HCT116 (cell line): ENCODE data around the gene MORF4L1.

Experiments
- CEBPB ChIP-seq: IDR thresholded peaks from 2 replicates; pipeline ENCODE4 v1.6.1; 2012; ENCODE audit warnings: low read depth
- EZH2 ChIP-seq: fragments of 200-600 bp; sonication (generic); IDR thresholded peaks from 2 replicates; pipeline ENCODE4 v1.6.1; 2017; ENCODE audit warnings: antibody characterized with exemption, mixed run types
- EZH2phosphoT487 ChIP-seq: fragments of 200-600 bp; IDR thresholded peaks from 2 replicates; pipeline ENCODE4 v1.6.1; 2018; ENCODE audit warnings: antibody characterized with exemption, borderline replicate concordance
- JUND ChIP-seq: IDR thresholded peaks from 2 replicates; pipeline ENCODE4 v1.6.1; 2012
- MAX ChIP-seq: IDR thresholded peaks from 2 replicates; pipeline ENCODE4 v1.6.1; 2012
- TF ChIP-seq, protein P1 (sequence below), 3 experiments: fragments of 200-600 bp in 1 of 3; sonication (generic) in 1 of 3; IDR thresholded peaks in 2 of 3; conservative IDR thresholded peaks in 1 of 3; 2 replicates each; pipeline ENCODE4 v1.5.1; 2012 to 2017; ENCODE audit warnings: low read depth in 2 of 3, low read length in 2 of 3, antibody characterized with exemption in 1 of 3, borderline replicate concordance in 1 of 3, control low read depth in 1 of 3, mild to moderate bottlenecking in 1 of 3, mixed read lengths in 1 of 3, mixed run types in 1 of 3, moderate library complexity in 1 of 3; ENCODE audit not compliant: insufficient read depth in 1 of 3
- TF ChIP-seq, protein P2 (sequence below): IDR thresholded peaks from 2 replicates; pipeline ENCODE4 v1.6.1; 2012; ENCODE audit warnings: low read depth

GRCh38 chr15:78838489-78838888 lies 34.2 kb upstream of the MORF4L1 start:
- TF ChIP-seq EZH2phosphoT487 = no peak
- TF ChIP-seq, protein P1, sequence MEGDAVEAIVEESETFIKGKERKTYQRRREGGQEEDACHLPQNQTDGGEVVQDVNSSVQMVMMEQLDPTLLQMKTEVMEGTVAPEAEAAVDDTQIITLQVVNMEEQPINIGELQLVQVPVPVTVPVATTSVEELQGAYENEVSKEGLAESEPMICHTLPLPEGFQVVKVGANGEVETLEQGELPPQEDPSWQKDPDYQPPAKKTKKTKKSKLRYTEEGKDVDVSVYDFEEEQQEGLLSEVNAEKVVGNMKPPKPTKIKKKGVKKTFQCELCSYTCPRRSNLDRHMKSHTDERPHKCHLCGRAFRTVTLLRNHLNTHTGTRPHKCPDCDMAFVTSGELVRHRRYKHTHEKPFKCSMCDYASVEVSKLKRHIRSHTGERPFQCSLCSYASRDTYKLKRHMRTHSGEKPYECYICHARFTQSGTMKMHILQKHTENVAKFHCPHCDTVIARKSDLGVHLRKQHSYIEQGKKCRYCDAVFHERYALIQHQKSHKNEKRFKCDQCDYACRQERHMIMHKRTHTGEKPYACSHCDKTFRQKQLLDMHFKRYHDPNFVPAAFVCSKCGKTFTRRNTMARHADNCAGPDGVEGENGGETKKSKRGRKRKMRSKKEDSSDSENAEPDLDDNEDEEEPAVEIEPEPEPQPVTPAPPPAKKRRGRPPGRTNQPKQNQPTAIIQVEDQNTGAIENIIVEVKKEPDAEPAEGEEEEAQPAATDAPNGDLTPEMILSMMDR (IDR thresholded peaks at IDR 0.05 in 2 of 3, conservative IDR thresholded peaks at IDR 0.05 in 1 of 3; ENCODE audit: borderline replicate concordance in 1 of 3, insufficient read depth in 1 of 3, low read depth in 2 of 3, low read length in 2 of 3) = no peak
- no peak for TF ChIP-seq EZH2
- TF ChIP-seq CEBPB = no peak
- TF ChIP-seq, protein P2, sequence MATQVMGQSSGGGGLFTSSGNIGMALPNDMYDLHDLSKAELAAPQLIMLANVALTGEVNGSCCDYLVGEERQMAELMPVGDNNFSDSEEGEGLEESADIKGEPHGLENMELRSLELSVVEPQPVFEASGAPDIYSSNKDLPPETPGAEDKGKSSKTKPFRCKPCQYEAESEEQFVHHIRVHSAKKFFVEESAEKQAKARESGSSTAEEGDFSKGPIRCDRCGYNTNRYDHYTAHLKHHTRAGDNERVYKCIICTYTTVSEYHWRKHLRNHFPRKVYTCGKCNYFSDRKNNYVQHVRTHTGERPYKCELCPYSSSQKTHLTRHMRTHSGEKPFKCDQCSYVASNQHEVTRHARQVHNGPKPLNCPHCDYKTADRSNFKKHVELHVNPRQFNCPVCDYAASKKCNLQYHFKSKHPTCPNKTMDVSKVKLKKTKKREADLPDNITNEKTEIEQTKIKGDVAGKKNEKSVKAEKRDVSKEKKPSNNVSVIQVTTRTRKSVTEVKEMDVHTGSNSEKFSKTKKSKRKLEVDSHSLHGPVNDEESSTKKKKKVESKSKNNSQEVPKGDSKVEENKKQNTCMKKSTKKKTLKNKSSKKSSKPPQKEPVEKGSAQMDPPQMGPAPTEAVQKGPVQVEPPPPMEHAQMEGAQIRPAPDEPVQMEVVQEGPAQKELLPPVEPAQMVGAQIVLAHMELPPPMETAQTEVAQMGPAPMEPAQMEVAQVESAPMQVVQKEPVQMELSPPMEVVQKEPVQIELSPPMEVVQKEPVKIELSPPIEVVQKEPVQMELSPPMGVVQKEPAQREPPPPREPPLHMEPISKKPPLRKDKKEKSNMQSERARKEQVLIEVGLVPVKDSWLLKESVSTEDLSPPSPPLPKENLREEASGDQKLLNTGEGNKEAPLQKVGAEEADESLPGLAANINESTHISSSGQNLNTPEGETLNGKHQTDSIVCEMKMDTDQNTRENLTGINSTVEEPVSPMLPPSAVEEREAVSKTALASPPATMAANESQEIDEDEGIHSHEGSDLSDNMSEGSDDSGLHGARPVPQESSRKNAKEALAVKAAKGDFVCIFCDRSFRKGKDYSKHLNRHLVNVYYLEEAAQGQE = no peak
- TF ChIP-seq JUND = no peak
- no peak for TF ChIP-seq MAX
